ENCODE data around the gene RARRES2. TPM values are rescaled to one million over a fixed set of nuclear protein-coding genes. Genes with fewer than 3 reads are reported as not detected.

Gene RARRES2
- total and polyA plus RNA-seq, 12 donors: 132 to 7,984 (median 3,315) TPM

- DNase-seq: no peak
- Histone ChIP-seq H3K4me3 (no peak overlapping the region), H3K27ac (no peak overlapping the region), H3K36me3 (replicated peaks in 1 of 2) (no peaks in the 10 kb centered on the region), H3K9me3 (replicated peaks in 1 of 3) (no peaks in the 10 kb centered on the region), H3K27me3 (no peaks in the 10 kb centered on the region), H3K4me1 (replicated peaks in 1 of 2) (peaks cover 0 to 6% of the 10 kb centered on the region in 2 donors)
- intact Hi-C loops (cut with DNase I): no loop called here
- no peak for TF ChIP-seq POLR2A (IDR thresholded peaks at IDR 0.05)
- no peak for TF ChIP-seq CTCF (IDR thresholded peaks at IDR 0.05)
- WGBS, 4 donors: 81 to 88% (median 86%) methylated on average over 1 of the region's 1 CpG
Observed at GRCh38 chr7:150345012-150345411, 3.6 kb upstream of the RARRES2 start.

- Histone ChIP-seq H3K4me3 (no peak overlapping the region), H3K27me3 (no peaks in the 10 kb centered on the region), H3K4me1 (replicated peaks in 1 of 2) (peaks cover 3 to 6% of the 10 kb centered on the region in 2 donors), H3K9me3 (replicated peaks in 1 of 3) (no peaks in the 10 kb centered on the region), H3K27ac (no peak overlapping the region), H3K36me3 (replicated peaks in 1 of 2) (no peaks in the 10 kb centered on the region)
- DNase-seq: no peak
- intact Hi-C loops (cut with DNase I): no loop called here
- TF ChIP-seq POLR2A (IDR thresholded peaks at IDR 0.05): no peak
- no peak for TF ChIP-seq CTCF (IDR thresholded peaks at IDR 0.05)
Observed at GRCh38 chr7:150344299-150344698, 2.9 kb upstream of the RARRES2 start.

GRCh38 chr7:150343225-150343624 lies 1.8 kb upstream of the RARRES2 start:
- H3K27me3 ChIP-seq: no peaks in the 10 kb centered on the region
- peaks cover 13 to 17% of the 10 kb centered on the region in 2 donors for H3K4me1 ChIP-seq (replicated peaks in 1 of 2)
- no peaks in the 10 kb centered on the region for H3K9me3 ChIP-seq (replicated peaks in 1 of 3)
- H3K27ac ChIP-seq: no peak overlapping the region
- H3K4me3 ChIP-seq: no peak overlapping the region
- intact Hi-C loops (cut with DNase I): no loop called here
- TF ChIP-seq CTCF (IDR thresholded peaks at IDR 0.05) (no peak), POLR2A (IDR thresholded peaks at IDR 0.05) (no peak)
- 87 to 97% (median 91%) methylated on average over 2 of the region's 2 CpGs for WGBS, 4 donors
- H3K36me3 ChIP-seq (replicated peaks in 1 of 2): peaks cover 0 to 5% of the 10 kb centered on the region in 2 donors
- no peak for DNase-seq

- Histone ChIP-seq H3K4me3 (no peak overlapping the region), H3K4me1 (replicated peaks in 1 of 2) (peaks cover 21 to 26% of the 10 kb centered on the region in 2 donors), H3K27ac (peak overlapping the region in 4 of 5 donors; percentile 55 to 91 (median 78)), H3K36me3 (replicated peaks in 1 of 2) (peaks cover 0 to 17% of the 10 kb centered on the region in 2 donors), H3K9me3 (replicated peaks in 1 of 3) (no peaks in the 10 kb centered on the region), H3K27me3 (no peaks in the 10 kb centered on the region)
- DNase-seq: peak in 1 of 7 donors; percentile 59
- 73 to 87% (median 79%) methylated on average over 9 of the region's 9 CpGs for WGBS, 4 donors
- no peak for TF ChIP-seq CTCF (IDR thresholded peaks at IDR 0.05)
- TF ChIP-seq POLR2A (IDR thresholded peaks at IDR 0.05): no peak
- intact Hi-C loops (cut with DNase I): no loop called here
Observed at GRCh38 chr7:150342121-150342408, 636 bp upstream of the RARRES2 start.
